Parietal lobe (tissue), 1 donor: ENCODE data around the gene HACD4. TPM values are rescaled to one million over a fixed set of nuclear protein-coding genes. Genes with fewer than 3 reads are reported as not detected.

Experiments
- total RNA-seq: library from RNA; depleted of rRNA; stranded (reverse); fragments of >200 nt; gene quantifications from one replicate; pipeline ENCODE4 v1.2.3, GENCODE V29; 2014

HACD4 gene
- total RNA-seq: 0.94 TPM

GRCh38 chr9:21031091-21031807 is at the start of gene HACD4:
Gene HACD4, minus strand, starts transcription at chr9:21031640. Its CDS starts 50 bp downstream, at chr9:21031590.

GRCh38 chr9:21077781-21078180 is 46.3 kb upstream of the HACD4 start, which contains the start of gene IFNB1:
Gene IFNB1, minus strand, starts transcription at chr9:21077942. Its CDS starts 73 bp downstream, at chr9:21077869.

Other genes with a start within 250 kb of the HACD4 start
- gene IFNB1, start 46.3 kb upstream of the HACD4 start, total RNA-seq: not detected
- gene IFNW1, start 110.2 kb upstream of the HACD4 start, total RNA-seq: not detected
- gene IFNA21, start 135.0 kb upstream of the HACD4 start, total RNA-seq: not detected
- gene IFNA4, start 155.9 kb upstream of the HACD4 start, total RNA-seq: not detected
- gene IFNA7, start 170.6 kb upstream of the HACD4 start, total RNA-seq: not detected
- not detected for gene IFNA10, start 175.5 kb upstream of the HACD4 start, total RNA-seq
- not detected for gene IFNA16, start 185.7 kb upstream of the HACD4 start, total RNA-seq
- gene IFNA17, start 196.6 kb upstream of the HACD4 start, total RNA-seq: not detected
- not detected for gene IFNA14, start 208.4 kb upstream of the HACD4 start, total RNA-seq